ENCODE results near the gene SMAD4.
"Not testable (repeated sequence)": the region's sequence is repeated elsewhere in the genome, so short reads cannot be mapped to it uniquely, and the experiment has no call there.

The SMAD4 gene

GRCh38 chr18:51072586-51073313, 42.7 kb downstream of the SMAD4 start:
- no peak for DNase-seq

GRCh38 chr18:51074605-51075004, 44.6 kb downstream of the SMAD4 start:
- no peak for DNase-seq

- DNase-seq = peak; percentile 32
These were observed 46.5 kb downstream of the SMAD4 start for GRCh38 chr18:51076503-51076902.

DNA sequence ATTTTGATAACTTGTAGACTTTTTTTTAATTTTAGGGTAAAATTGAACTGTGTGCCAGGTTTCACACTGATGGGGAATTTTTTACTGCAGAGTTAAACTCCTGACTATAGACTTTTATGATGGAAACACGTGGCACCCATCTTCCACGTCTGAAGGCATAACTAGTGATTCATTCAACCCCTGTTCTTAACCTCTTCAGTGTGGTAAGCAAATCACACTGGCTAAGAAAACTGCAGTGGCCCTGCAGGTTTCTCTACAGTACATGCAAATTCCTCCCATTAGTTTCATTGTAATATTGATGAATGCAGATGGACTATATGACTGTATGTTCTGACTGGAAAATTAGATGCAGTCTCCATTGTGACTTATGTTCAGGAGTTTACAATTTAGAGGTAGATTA, 47.2 kb downstream of the SMAD4 start:
- DNase-seq = peak; percentile 60

DNA sequence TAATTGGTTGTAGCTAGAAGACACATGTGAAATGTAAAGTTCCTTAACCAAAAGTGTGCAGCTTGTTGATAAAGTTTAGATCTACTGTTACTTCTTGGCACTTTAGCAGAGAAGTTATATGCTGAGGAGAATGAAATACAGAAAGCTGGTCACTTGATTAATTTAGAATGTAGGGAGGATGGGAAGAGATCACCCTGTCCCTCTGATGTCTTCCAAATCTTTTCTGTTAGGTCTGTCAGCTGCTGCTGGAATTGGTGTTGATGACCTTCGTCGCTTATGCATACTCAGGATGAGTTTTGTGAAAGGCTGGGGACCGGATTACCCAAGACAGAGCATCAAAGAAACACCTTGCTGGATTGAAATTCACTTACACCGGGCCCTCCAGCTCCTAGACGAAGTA, 48.0 kb downstream of the SMAD4 start:
- no peak for DNase-seq

DNA sequence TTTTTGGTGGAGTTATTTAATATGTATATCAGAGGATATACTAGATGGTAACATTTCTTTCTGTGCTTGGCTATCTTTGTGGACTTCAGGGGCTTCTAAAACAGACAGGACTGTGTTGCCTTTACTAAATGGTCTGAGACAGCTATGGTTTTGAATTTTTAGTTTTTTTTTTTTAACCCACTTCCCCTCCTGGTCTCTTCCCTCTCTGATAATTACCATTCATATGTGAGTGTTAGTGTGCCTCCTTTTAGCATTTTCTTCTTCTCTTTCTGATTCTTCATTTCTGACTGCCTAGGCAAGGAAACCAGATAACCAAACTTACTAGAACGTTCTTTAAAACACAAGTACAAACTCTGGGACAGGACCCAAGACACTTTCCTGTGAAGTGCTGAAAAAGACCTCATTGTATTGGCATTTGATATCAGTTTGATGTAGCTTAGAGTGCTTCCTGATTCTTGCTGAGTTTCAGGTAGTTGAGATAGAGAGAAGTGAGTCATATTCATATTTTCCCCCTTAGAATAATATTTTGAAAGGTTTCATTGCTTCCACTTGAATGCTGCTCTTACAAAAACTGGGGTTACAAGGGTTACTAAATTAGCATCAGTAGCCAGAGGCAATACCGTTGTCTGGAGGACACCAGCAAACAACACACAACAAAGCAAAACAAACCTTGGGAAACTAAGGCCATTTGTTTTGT, 52.7 kb downstream of the SMAD4 start:
- DNase-seq = no peak

DNA sequence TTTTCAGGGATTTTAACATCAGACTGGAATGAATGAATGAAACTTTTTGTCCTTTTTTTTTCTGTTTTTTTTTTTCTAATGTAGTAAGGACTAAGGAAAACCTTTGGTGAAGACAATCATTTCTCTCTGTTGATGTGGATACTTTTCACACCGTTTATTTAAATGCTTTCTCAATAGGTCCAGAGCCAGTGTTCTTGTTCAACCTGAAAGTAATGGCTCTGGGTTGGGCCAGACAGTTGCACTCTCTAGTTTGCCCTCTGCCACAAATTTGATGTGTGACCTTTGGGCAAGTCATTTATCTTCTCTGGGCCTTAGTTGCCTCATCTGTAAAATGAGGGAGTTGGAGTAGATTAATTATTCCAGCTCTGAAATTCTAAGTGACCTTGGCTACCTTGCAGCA, 53.4 kb downstream of the SMAD4 start:
- no peak for DNase-seq

GRCh38 chr18:51088410-51088809, 58.4 kb downstream of the SMAD4 start:
- DNase-seq = no peak

DNA sequence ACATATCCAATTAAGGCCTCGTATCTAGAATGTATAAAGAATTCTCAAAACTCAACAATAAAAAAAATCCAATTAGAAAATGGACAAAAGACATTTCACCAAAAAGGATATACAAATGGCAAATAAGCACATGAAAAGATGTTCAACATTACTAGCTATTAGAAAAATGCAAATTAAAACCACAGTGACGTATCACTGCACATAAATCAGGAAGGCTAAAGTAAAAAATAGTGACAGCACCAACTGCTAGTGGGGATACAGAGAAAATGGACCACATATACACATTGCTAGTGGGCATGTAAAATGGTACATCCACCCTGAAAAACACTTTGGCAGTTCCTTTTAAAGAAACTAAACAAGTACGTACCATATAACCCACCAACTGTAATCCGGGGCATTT, 59.7 kb downstream of the SMAD4 start:
- DNase-seq = peak; percentile 43

GRCh38 chr18:51091270-51091669, 61.3 kb downstream of the SMAD4 start:
- DNase-seq = no peak

DNA sequence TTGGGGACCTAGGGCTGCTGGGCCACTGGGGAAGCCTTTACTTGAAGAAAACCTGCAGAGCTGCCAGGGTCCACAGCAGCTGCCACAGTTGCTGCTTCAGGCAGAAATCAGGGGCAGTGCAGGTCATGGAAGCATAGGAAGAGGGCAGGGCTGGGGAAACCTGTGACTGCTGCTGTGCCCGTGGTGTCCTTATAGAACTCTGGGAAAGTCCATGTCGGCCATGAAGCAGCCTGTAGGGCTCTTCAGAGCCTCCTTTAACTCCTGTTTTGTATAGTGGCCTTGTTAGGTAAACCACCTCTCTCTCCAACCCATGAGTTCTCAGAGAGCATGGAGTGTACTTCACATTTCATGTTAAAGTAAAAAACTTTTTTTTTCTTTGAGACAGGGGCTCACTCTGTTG, 62.1 kb downstream of the SMAD4 start:
- no peak for DNase-seq

DNA sequence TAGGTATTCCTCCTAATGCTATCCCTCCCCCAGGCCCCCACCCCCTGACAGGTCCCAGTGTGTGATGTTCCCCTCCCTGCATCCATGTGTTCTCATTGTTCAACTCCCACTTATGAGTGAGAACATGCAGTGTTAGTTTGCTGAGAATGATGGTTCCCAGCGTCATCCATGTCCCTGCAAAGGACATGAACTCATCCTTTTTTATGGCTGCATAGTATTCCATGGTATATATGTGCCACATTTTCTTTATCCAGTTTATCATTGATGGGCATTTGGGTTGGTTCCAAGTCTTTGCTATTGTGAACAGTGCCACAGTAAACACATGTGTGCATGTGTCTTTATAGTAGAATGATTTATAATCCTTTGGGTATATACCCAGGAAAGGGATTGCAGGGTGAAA, 63.0 kb downstream of the SMAD4 start:
- not testable (repeated sequence) for DNase-seq

DNA sequence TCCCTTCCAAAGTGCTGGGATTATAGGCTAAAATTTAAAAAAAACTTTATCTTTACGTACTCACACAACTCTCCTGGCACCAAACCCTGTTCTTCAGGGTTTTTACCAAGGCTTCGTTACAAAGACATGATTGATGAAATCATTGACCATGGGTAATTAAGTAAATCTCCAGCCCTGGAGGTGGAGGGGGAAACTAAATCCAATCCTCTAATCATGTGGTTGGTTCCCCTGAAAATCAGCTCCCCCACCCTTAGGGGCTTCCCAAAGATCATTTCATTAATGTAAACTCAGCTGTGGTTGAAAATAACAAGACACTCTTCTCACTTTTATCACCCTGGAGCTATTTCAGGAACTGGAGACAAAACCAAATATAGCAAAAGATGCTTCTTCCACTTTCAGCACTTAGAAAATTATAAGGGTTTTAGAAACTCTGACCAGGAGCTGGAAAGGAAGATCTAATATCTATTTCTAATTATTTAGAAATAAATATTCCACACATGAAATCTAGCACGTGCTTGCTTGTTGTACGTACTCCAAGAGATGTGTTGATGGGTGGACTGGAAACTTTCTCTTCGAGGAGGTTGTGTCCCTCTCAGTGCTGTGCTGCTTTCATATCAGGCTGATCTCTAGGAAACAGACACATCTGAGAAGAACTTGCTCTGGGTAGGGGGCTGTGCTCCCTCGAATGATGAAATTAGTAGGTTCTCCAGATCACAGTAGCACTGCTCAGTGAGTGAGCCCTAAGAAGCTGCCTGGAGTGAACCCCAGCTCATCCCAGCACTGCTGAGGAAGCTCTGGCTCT, 67.2 kb downstream of the SMAD4 start:
- no peak for DNase-seq

GRCh38 chr18:51098082-51098481, 68.1 kb downstream of the SMAD4 start:
- no peak for DNase-seq

GRCh38 chr18:51098513-51098912, 68.5 kb downstream of the SMAD4 start:
- no peak for DNase-seq

GRCh38 chr18:51100385-51101120, 70.5 kb downstream of the SMAD4 start:
- DNase-seq = no peak

- no peak for DNase-seq
These were observed 77.1 kb downstream of the SMAD4 start for GRCh38 chr18:51107082-51107481.

DNA sequence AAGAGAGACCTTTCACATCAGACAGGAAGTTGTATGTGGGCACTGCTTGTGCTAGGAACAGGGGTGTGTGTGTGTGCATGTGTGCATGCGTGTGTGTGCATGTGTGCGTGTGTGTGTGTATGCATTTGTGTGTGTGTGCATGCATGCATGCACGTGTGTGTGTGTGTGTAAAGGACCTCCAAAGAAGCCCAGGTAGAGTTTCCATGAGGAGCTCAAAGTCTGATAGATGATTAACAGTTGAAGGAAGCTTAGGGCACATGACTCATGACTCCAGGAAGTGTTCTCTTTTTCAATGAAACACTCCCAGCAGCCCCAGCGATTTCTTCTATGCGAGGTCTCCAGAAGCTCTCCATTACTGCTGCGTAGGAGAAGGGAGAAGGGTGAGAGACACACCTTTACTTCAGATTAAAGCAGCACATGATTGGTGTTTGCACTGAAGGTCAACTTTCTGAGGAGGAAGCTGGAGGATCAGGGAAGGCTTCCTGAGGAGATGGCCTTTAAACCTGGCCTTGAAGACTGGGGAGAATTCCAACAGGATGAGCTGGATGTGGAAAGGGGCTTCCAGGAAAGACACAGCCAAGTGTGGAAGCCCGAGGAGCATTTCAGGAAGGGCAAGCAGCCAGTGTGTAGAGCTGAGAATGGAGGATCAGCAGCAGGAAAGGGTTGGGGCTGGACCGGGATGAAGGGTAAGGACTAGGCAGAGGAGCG, 77.7 kb downstream of the SMAD4 start:
- DNase-seq = peak; percentile 1

DNA sequence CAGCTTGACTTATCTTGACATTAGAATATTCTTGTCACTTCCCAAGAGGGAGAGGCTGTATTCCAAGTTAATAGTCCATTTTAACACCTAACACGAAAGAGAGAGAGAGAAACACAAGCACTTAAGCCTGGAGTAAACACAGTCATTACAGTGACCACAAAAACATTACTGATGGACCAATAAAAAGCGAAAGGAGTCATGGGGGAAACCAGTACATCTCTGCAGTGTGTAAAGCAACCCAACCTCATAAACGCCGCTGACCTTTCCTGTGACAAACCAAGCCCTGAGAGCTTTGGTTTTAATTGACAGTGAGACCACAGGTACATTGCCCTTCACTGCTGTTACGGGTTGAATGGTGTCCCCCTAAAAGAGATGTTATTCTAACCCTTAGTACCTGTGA, 78.3 kb downstream of the SMAD4 start:
- DNase-seq = no peak

DNA sequence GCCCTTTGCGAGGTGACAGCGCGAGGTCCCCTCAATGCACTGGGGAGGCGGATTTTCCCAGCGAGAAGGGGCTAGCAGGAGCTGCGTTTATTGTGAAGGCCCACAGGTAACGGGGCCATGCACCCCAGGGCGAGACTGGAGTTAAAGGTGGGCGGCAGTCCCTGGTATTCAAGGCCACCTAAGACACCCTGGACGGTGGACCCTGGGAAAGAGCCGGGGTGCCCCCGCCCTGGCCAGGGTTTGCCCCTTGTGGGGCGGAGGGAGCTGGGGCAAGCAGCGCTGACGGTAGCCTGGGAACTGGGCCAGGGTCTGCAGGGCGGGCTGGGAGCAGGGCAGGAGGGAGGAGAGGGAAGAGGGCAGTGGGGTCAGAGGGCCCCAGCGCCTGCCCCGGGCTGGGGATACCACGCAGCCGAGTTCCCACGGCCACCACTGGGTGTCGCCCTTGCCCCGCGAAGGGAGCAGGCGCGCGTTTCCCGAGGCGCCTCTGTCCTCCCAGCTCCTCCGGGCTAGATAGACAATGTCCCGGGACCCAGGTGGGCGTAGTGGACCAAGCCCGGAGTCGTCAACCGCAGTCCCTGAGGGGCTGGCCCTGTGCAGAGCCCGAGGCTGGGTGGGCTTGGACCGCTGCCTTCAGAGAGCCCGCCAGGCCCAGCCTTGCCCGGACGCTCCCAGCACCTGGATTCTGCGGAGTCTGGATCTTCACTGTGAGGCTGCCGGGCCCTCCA, 80.2 kb downstream of the SMAD4 start:
- DNase-seq = peak; percentile 29

DNA sequence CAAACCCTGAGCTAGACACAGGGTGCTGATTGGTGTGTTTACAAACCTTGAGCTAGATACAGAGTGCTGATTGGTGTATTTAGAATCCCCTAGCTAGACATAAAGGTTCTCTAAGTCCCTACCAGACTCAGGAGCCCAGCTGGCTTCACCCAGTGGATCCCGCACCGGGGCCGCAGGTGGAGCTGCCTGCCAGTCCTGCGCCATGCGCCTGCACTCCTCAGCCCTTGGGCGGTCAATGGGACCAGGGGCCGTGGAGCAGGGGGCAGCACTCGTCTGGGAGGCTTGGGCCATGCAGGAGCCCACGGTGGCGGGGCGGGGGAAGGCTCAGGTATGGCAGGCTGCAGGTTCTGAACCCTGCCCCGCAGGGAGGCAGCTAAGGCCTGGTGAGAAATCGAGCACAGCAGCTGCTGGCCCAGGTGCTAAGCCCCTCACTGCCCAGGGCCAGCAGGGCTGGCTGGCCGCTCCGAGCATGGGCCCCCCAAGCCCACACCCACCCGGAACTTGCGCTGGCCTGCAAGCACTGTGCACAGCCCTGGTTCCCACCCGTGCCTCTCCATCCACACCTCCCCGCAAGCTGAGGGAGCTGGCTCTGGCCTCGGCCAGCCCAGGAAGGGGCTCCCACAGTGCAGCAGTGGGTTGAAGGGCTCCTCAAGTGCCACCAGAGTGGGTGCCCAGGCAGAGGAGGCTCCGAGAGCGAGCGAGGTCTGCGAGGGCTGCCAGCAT, 81.8 kb downstream of the SMAD4 start:
- not testable (repeated sequence) for DNase-seq
